ENCODE data around the gene DYSF. TPM values are rescaled to one million over a fixed set of nuclear protein-coding genes. Genes with fewer than 3 reads are reported as not detected.

The DYSF gene
- total RNA-seq, 1 experiment from 2014 or later = 5.5 TPM

- H2BK12ac ChIP-seq (ENCODE audit: insufficient read length, low read depth, low read length) = no peak overlapping the region
- H3K4me2 ChIP-seq (ENCODE audit: insufficient read depth, insufficient read length, low read length) = no peak overlapping the region
- no peak overlapping the region for H3K14ac ChIP-seq (ENCODE audit: insufficient read depth, low read length)
- H2BK5ac ChIP-seq (ENCODE audit: insufficient read length, low read length) = no peak overlapping the region
- H4K91ac ChIP-seq (ENCODE audit: insufficient read length, low read depth, low read length) = no peak overlapping the region
- H4K8ac ChIP-seq (replicated peaks; ENCODE audit: insufficient read length, low read depth, low read length) = no peak overlapping the region
- no peaks in the 10 kb centered on the region for H3K79me1 ChIP-seq (ENCODE audit: insufficient read depth, low read depth, low read length, poor library complexity, severe bottlenecking)
- H3T11ph ChIP-seq (ENCODE audit: low read length) = no peak overlapping the region
- Mint-ChIP-seq H3K27ac (no peak overlapping the region), H3K9me3 (no peaks in the 10 kb centered on the region; a peak in 1 of 5 replicates), H3K4me3 (no peak overlapping the region), H3K27me3 (ENCODE audit: low read depth) (peaks cover 24% of the 10 kb centered on the region), H3K4me1 (peaks cover 36 to 37% of the 10 kb centered on the region in 2 experiments), H3K36me3 (ENCODE audit: insufficient read depth in 1 of 3, low read depth in 3 of 3) (peaks cover 0 to 3% (median 3%) of the 10 kb centered on the region in 3 experiments; a peak in 3 of 7 replicates)
- H3K9ac ChIP-seq (ENCODE audit: extremely low read depth, insufficient read length, low read length) = no peak overlapping the region
- no peaks in the 10 kb centered on the region for H3K23me2 ChIP-seq (ENCODE audit: insufficient read length, low read depth, low read length, poor library complexity, severe bottlenecking)
- no peak overlapping the region for H4K5ac ChIP-seq (ENCODE audit: insufficient read length, low read depth, low read length)
- H2BK20ac ChIP-seq (ENCODE audit: low read depth, low read length, poor library complexity, severe bottlenecking) = no peak overlapping the region
- no peak overlapping the region for H3K23ac ChIP-seq (ENCODE audit: insufficient read length, low read depth, low read length)
- H3K27me3 ChIP-seq (ENCODE audit: insufficient read depth, low read length) = no peaks in the 10 kb centered on the region
- H2BK120ac ChIP-seq (ENCODE audit: low read depth, low read length, poor library complexity, severe bottlenecking) = no peak overlapping the region
- H3K56ac ChIP-seq (ENCODE audit: insufficient read length, low read depth, low read length) = no peak overlapping the region
- DNase-seq = no peak
- no peaks in the 10 kb centered on the region for H4K20me1 ChIP-seq (ENCODE audit: control insufficient read depth, insufficient read depth, insufficient read length)
- H3K27ac ChIP-seq (ENCODE audit: insufficient read length, low read depth, low read length) = no peak overlapping the region
- no peak for TF ChIP-seq CTCF (conservative IDR thresholded peaks at IDR 0.05)
- no peaks in the 10 kb centered on the region for H3K79me2 ChIP-seq (ENCODE audit: insufficient read depth, low read length)
- no peak overlapping the region for H2AK5ac ChIP-seq (ENCODE audit: insufficient read length, low read length)
- no peak overlapping the region for H2BK15ac ChIP-seq (ENCODE audit: low read depth, low read length)
- WGBS (ENCODE audit: extremely low coverage, insufficient read length, low lambda C conversion rate) = no CpG with 5 or more reads among the region's 2 CpGs
- H3K18ac ChIP-seq (ENCODE audit: insufficient read length, low read depth, low read length) = no peak overlapping the region
- no peaks in the 10 kb centered on the region for H3K9me3 ChIP-seq (ENCODE audit: control insufficient read depth, low read depth, low read length)
- peaks cover 6% of the 10 kb centered on the region; the same call in 1 of the 2 replicates for H3K4me1 ChIP-seq (ENCODE audit: insufficient read depth, low read length)
- no peak overlapping the region for H3K4ac ChIP-seq (ENCODE audit: low read depth, low read length)
- H2AFZ ChIP-seq (ENCODE audit: low read length) = no peak overlapping the region
Measured at GRCh38 chr2:71689393-71689792, 236.0 kb downstream of the DYSF start.

All from H9 (cell line).